ENCODE results near the gene RETREG1. TPM values are rescaled to one million over a fixed set of nuclear protein-coding genes. Genes with fewer than 3 reads are reported as not detected.

RETREG1 gene
- total RNA-seq, 1 experiment from 2014 or later, result 5.1 TPM

DNA sequence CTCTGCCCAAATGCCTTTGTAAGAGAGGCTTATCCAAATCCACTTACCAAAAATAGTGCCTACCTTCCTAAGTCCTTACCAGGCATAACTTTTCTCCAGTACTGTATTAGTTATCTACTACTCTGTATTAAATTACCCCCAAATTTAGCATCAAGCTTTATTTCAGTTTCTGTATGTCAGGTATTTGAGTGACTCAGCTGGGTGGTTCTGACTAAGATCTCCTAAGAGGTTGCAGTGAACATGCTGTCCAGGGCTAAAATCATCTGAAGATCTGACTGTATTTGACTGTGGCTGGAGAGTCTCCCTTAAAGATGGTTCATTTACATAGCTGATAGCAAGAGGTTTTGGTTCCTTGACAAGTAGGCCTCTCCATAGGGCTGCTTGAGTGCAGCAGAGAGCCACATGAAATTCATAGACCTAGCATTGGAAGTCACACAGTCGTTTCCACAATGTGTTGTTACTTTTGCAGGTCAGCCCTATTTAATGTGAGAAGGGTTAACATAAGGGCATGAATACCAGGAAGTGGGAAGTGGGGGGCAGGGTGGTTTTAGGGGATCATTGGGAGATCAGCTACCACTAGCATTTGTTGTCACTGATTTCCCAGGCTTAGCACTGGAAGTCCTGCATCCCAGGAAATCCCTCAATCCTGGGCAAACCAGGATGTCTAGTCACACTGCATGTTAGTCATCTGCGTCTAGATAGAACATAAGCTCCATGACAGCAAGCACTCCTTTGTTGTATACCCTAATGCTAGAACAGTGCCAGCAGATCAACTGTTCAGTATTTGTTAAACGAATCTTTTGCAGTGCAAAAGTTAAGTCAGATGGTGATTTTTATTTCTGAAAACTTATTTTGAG lies 149.2 kb downstream of the RETREG1 start:
- ChIA-PET CTCF (interaction anchor here (1.1 kb wide), 1 partner anchor 12 kb away, joined by 3 read pairs; no protein-coding TSS in a partner anchor), POLR2A (ENCODE audit: low non-redundant PET) (no interaction called here)
- DNase-seq (ENCODE audit: low spot score), result no peak
- intact Hi-C loops (cut with micrococcal nuclease; ENCODE audit: unreplicated experiment), result no loop called here
- Histone ChIP-seq H3K36me3 (ENCODE audit: insufficient read depth, low read length, poor library complexity, severe bottlenecking) (peaks cover 11% of the 10 kb centered on the region), H3K27me3 (replicated peaks; ENCODE audit: insufficient read depth, low read depth, low read length, poor library complexity) (no peaks in the 10 kb centered on the region), H3K4me1 (ENCODE audit: insufficient read depth, low read length, poor library complexity, severe bottlenecking) (peaks cover 24% of the 10 kb centered on the region), H3K4me3 (ENCODE audit: low read depth, low read length, poor library complexity, severe bottlenecking) (peak overlapping the region; percentile 91), H3K27ac (ENCODE audit: low read depth, low read length, poor library complexity, severe bottlenecking) (no peak overlapping the region), H3K9me3 (ENCODE audit: low read depth, low read length, poor library complexity, severe bottlenecking) (no peaks in the 10 kb centered on the region)
- BruUV-seq (replicated peaks), result no TSS peak
- TF ChIP-seq, protein P1, sequence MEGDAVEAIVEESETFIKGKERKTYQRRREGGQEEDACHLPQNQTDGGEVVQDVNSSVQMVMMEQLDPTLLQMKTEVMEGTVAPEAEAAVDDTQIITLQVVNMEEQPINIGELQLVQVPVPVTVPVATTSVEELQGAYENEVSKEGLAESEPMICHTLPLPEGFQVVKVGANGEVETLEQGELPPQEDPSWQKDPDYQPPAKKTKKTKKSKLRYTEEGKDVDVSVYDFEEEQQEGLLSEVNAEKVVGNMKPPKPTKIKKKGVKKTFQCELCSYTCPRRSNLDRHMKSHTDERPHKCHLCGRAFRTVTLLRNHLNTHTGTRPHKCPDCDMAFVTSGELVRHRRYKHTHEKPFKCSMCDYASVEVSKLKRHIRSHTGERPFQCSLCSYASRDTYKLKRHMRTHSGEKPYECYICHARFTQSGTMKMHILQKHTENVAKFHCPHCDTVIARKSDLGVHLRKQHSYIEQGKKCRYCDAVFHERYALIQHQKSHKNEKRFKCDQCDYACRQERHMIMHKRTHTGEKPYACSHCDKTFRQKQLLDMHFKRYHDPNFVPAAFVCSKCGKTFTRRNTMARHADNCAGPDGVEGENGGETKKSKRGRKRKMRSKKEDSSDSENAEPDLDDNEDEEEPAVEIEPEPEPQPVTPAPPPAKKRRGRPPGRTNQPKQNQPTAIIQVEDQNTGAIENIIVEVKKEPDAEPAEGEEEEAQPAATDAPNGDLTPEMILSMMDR (conservative IDR thresholded peaks at IDR 0.05; ENCODE audit: low read depth, low read length), result no peak
- TF ChIP-seq EZH2 (IDR thresholded peaks at IDR 0.05; ENCODE audit: borderline replicate concordance, low read depth, low read length, poor library complexity, severe bottlenecking), result no peak

DNA sequence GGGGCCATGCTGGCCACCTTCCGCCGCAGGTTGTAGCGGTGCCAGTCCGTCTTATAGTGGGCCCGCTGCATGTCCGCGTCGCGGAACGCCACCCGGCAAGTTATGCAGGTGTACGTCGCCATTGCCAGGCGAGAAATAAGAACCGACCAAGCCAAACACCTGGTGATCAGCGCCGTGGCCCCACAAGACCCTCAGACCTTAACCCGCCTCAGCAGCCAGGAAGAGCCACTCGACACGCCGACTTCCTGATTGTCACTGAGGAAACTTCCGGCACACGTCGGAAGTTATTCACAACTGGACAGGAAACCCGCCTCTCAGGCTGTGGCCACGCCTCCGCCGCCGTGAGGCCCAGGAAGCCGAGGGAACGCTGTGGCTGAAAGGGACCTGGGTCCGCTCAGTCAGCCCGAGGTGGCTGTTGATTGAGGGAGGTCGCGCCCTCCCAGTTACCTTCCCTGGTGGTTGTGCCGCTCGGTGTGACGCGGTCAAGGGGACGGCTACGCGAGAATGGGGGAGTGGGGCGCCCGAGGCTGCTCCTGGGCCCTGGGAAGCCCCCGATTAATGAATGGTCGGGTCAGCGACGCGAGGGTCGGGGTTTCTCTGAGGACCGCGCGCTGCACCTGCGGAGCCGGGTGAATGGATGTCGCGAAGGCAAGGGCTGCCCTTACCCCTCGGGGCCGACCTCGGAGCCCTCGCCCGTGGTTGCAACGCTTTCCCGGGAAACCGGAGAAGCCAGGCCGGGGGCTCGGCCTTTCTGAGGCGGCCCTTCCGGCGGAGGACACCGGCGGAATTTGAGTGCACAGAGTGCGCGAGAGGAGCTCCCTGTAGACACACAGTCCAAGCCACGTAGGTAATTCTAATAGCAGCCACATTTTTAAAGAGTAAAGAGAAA lies 151.0 kb downstream of the RETREG1 start, which contains the start of gene ZNF622:
Gene ZNF622, minus strand, starts transcription at position 257 of the 889 bp plus-strand sequence. Its CDS starts 135 bp downstream, at position 122.
- BruUV-seq (replicated peaks), result TSS peak; percentile 38
- Histone ChIP-seq H3K36me3 (ENCODE audit: insufficient read depth, low read length, poor library complexity, severe bottlenecking) (peaks cover 29% of the 10 kb centered on the region), H3K9me3 (ENCODE audit: low read depth, low read length, poor library complexity, severe bottlenecking) (no peaks in the 10 kb centered on the region), H3K27ac (ENCODE audit: low read depth, low read length, poor library complexity, severe bottlenecking) (peak within 1 kb of the TSS; percentile 90), H3K4me1 (ENCODE audit: insufficient read depth, low read length, poor library complexity, severe bottlenecking) (peaks cover 24% of the 10 kb centered on the region), H3K4me3 (ENCODE audit: low read depth, low read length, poor library complexity, severe bottlenecking) (peak within 1 kb of the TSS; percentile 91), H3K27me3 (replicated peaks; ENCODE audit: insufficient read depth, low read depth, low read length, poor library complexity) (no peaks in the 10 kb centered on the region)
- peak; percentile 95 for DNase-seq (ENCODE audit: low spot score)
- CTCF ChIA-PET, result interaction anchor here (0.7 kb wide), 1 partner anchor 468 kb away, joined by 3 read pairs; no protein-coding TSS in a partner anchor
- no peak for TF ChIP-seq EZH2 (IDR thresholded peaks at IDR 0.05; ENCODE audit: borderline replicate concordance, low read depth, low read length, poor library complexity, severe bottlenecking)
- TF ChIP-seq, protein P1 (conservative IDR thresholded peaks at IDR 0.05; ENCODE audit: low read depth, low read length), result no peak
- POLR2A ChIA-PET (ENCODE audit: low non-redundant PET), result no interaction called here
- intact Hi-C loops (cut with micrococcal nuclease; ENCODE audit: unreplicated experiment), result no loop called here
